Gastrocnemius medialis (tissue), 4 donors: ENCODE measurements around the gene CYGB. TPM values are rescaled to one million over a fixed set of nuclear protein-coding genes. Genes with fewer than 3 reads are reported as not detected.
A peak's percentile ranks its signal among the peaks of the same experiment; 100 is the strongest.

ENCODE experiments used
- ATAC-seq, 2 donors: fragments of 150-250 bp; one replicate each; pipeline ENCODE4 v1.9.1; 2016
- DNase-seq, 2 donors: peaks; one replicate each; pipeline ENCODE4 v3.0.0-alpha.2; 2019
- H3K27ac ChIP-seq, 4 donors: fragments of 200-600 bp; sonication (generic); 1 replicate in 1 of 4; 2 replicates in 3 of 4; pipeline ENCODE4 v1.5.1; 2016 to 2018; ENCODE audit warnings: mild to moderate bottlenecking in 2 of 4, moderate library complexity in 1 of 4
- H3K27me3 ChIP-seq, 3 donors: fragments of 200-600 bp; sonication (generic) in 2 of 3; 1 replicate in 1 of 3; 2 replicates in 2 of 3; pipeline versions ENCODE4 v1.5.1 to v1.6.0; 2016 to 2019; ENCODE audit warnings: mild to moderate bottlenecking in 1 of 3, moderate library complexity in 1 of 3
- H3K36me3 ChIP-seq, 2 donors: fragments of 200-600 bp; sonication (generic) in 1 of 2; one replicate each; pipeline ENCODE4 v1.5.1; 2017 to 2018
- H3K4me1 ChIP-seq, 2 donors: fragments of 200-600 bp; sonication (generic) in 1 of 2; one replicate each; pipeline ENCODE4 v1.5.1; 2016 to 2017; ENCODE audit warnings: mild to moderate bottlenecking in 2 of 2
- H3K4me3 ChIP-seq, 4 donors: fragments of 200-600 bp; sonication (generic) in 3 of 4; 1 replicate in 1 of 4; 2 replicates in 3 of 4; pipeline ENCODE4 v1.5.1; 2016 to 2019; ENCODE audit warnings: mild to moderate bottlenecking in 2 of 4
- H3K9me3 ChIP-seq, 3 donors: fragments of 200-600 bp; sonication (generic) in 2 of 3; 1 replicate in 1 of 3; 2 replicates in 2 of 3; pipeline ENCODE4 v1.5.1; 2016 to 2019
- POLR2A ChIP-seq, 2 donors: fragments of 450-650 bp; IDR thresholded peaks; one replicate each; pipeline ENCODE4 v1.6.1; 2017; ENCODE audit warnings: antibody characterized with exemption in 2 of 2, mild to moderate bottlenecking in 2 of 2, moderate library complexity in 2 of 2
- in situ Hi-C, 4 donors: fragments of 200-750 bp; cut with MboI; loops; one replicate each; pipeline versions ENCODE4 v1.15.0 to v1.8.0; 2017; ENCODE audit warnings: low sequenced_read_pairs in 4 of 4
- intact Hi-C: fragments of 100-400 bp; cut with DNase I; formaldehyde crosslinking; loops from one replicate; pipeline ENCODE4 v1.15.1; 2023; ENCODE audit warnings: low total_unique reads
- total RNA-seq, 4 donors: library from RNA; depleted of rRNA; stranded (reverse); fragments of >200 nt; gene quantifications; one replicate each; pipeline versions ENCODE4 v1.1.0 to v1.2.3, GENCODE V29; 2016
- TF ChIP-seq, protein P1 (sequence below), 5 experiments: fragments of 450-650 bp in 3 of 5; fragments of 200-600 bp in 2 of 5; sonication (generic) in 2 of 5; IDR thresholded peaks in 4 of 5; conservative IDR thresholded peaks in 1 of 5; 1 replicate in 4 of 5; 2 replicates in 1 of 5; pipeline ENCODE4 v1.5.1; 2016 to 2019; ENCODE audit warnings: antibody characterized with exemption in 5 of 5, mild to moderate bottlenecking in 3 of 5, moderate library complexity in 3 of 5

The CYGB gene
- total RNA-seq, result 10 to 100 TPM in 2 of 4 donors, 1 to 10 TPM in 2; 8.1 to 19.7 (median 10.6) TPM

DNA sequence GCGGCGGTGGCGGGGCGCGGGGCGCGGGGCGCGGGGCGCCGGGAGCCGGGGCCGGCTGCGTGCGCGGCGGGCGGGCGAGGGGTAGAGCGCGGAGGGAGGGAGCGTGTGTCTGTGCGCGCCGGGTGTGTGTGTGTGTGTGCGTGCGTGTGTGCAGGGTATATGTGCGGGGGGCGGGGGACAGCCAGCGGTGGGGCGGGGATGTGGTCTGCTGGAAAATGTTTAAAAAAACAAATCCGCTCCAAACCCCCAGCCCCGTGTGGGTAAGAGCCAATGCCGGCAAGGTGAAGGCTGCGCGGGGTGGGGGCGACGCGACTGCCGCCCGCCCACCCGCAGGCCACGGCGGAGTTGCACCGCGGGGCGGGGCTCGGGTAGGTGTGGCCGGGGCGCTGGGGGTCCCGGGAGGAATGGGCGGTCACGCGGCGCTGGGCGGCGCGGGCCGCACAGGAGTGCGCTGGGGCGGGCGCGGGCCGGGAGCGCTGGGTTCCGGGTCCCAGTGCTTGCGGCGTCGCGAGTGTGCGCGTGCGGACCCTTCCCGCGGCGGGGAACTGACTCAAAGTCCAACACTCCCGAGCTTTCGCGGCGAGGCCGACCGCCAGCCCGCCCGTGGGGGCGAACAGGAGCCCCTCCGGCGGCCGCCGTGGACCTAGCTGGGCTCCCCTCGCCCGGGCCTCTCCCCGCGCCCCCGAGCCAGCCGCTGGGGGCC lies at the start of gene CYGB:
Gene CYGB, minus strand, starts transcription at position 132 of the 703 bp plus-strand sequence. CDS start 167 bp downstream, outside the sequence.
- intact Hi-C loops (no loop called here), in situ Hi-C loops (no loop called here)
- DNase-seq, result no peak
- H3K4me1 ChIP-seq, result peaks cover 12 to 24% of the 10 kb centered on the region in 2 donors
- TF ChIP-seq POLR2A (IDR thresholded peaks at IDR 0.05), result peak; percentile 59 to 80
- TF ChIP-seq, protein P1, sequence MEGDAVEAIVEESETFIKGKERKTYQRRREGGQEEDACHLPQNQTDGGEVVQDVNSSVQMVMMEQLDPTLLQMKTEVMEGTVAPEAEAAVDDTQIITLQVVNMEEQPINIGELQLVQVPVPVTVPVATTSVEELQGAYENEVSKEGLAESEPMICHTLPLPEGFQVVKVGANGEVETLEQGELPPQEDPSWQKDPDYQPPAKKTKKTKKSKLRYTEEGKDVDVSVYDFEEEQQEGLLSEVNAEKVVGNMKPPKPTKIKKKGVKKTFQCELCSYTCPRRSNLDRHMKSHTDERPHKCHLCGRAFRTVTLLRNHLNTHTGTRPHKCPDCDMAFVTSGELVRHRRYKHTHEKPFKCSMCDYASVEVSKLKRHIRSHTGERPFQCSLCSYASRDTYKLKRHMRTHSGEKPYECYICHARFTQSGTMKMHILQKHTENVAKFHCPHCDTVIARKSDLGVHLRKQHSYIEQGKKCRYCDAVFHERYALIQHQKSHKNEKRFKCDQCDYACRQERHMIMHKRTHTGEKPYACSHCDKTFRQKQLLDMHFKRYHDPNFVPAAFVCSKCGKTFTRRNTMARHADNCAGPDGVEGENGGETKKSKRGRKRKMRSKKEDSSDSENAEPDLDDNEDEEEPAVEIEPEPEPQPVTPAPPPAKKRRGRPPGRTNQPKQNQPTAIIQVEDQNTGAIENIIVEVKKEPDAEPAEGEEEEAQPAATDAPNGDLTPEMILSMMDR (IDR thresholded peaks at IDR 0.05 in 4 of 5, conservative IDR thresholded peaks at IDR 0.05 in 1 of 5), result no peak
- H3K9me3 ChIP-seq, result no peaks in the 10 kb centered on the region
- H3K4me3 ChIP-seq, result peak within 1 kb of the TSS; percentile 52 to 56 (median 52)
- H3K27ac ChIP-seq, result peak within 1 kb of the TSS; percentile 71 to 90 (median 78)
- no peaks in the 10 kb centered on the region for H3K36me3 ChIP-seq
- no peak for ATAC-seq
- peaks cover 0 to 13% (median 4%) of the 10 kb centered on the region in 3 donors for H3K27me3 ChIP-seq

DNA sequence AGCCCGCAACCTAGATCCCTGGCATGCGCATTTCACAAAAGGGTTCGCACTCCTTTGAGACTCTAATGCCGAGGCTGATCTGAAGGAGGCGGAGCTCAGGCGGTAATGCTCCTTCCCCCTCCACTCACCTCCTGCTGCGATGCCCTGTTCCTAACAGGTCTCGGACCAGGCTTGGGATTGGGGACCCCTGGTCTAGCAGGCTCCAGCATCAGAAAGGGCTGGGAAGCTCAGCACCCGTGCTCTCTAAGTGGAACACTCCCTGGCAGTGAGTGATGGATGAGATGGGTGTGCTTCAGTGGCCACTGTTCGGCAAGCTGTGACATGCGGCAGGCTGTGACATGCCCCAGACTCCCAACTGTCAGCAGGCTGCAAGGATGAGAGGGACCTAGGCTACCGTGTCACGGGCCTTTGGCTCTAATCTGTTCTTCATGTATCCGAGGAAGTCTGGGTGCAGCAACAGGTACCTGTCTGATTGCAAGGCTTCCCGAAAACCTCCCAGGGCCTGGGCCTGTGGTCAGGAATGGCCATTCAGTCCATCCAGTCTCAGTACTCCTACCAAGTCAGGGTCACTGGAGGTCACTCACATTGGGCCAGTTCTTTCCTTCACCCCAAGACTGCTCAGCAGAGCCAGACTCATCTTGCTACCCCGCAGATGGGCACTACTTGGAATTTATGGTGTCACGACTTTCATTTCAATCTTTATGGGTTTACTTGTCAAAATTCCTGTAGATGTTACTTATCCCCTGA lies 49.4 kb upstream of the CYGB start:
- no peaks in the 10 kb centered on the region for H3K36me3 ChIP-seq
- in situ Hi-C loops, result loop anchor here in 1 of 4 donors (10.0 kb wide), 1 partner anchor 62 kb away; no protein-coding TSS in a partner anchor
- ATAC-seq, result no peak
- H3K4me1 ChIP-seq, result peaks cover 0 to 9% of the 10 kb centered on the region in 2 donors
- H3K4me3 ChIP-seq, result no peak overlapping the region
- DNase-seq, result no peak
- intact Hi-C loops, result loop anchor here (1.0 kb wide), 1 partner anchor 64 kb away; no protein-coding TSS in a partner anchor
- TF ChIP-seq, protein P1 (IDR thresholded peaks at IDR 0.05 in 4 of 5, conservative IDR thresholded peaks at IDR 0.05 in 1 of 5), result no peak
- TF ChIP-seq POLR2A (IDR thresholded peaks at IDR 0.05), result no peak
- no peaks in the 10 kb centered on the region for H3K9me3 ChIP-seq
- H3K27me3 ChIP-seq, result peaks cover 0 to 3% (median 0%) of the 10 kb centered on the region in 3 donors
- no peak overlapping the region for H3K27ac ChIP-seq

DNA sequence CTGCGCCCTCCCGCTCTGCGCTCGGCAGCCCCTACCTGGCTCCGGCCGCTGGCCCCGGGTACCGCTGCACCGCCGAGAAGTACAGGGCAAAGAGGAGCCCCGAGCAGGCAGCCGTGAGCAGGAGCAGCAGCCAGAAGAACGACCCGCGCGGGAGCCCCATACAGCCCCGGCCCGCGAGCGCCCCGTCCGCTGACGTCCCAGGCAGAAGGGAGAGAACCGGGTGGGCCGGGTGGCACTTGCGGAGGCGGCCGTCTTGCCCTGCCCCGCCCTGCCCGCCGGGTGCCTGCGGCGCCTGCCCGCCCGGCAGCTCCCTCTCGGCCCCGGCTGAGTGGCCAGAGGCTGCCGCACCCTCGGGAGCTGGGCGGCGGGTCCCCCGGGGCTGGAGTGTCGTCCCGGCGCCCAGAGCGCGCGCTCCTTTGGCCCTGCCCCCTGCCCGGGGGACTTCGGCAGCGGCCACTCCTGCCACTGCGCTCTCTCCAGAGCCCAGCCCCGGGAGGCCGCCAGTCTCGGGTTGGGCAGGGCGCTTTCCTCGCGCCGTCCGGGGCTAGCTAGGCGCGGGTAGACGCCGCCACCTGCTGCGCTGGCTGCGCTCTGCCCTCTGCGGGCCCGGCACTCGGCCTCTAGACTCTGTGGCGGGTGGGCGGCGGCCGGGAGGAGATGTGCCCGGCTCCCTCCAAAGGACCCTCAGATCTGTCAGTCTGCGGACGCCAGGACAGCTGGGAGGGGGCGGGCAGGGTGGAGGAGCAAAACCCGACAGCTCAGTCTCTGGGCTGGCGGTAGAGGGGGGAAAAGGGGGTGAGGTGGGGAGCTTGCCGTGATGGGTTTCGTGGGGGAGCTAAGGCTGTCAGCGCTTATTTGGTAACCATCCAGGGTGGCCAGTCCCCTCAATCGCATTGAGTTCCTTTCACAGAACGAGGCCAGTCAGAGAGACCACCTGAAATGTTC lies 48.4 kb upstream of the CYGB start, which contains the start of gene ST6GALNAC2:
Gene ST6GALNAC2, minus strand, starts transcription at position 212 of the 945 bp plus-strand sequence. Its CDS starts 52 bp downstream, at position 160.
- intact Hi-C loops, result loop anchor here (1.0 kb wide), 2 partner anchors 29 to 63 kb away; no protein-coding TSS in a partner anchor
- H3K4me3 ChIP-seq, result peak within 1 kb of the TSS; percentile 64 to 87 (median 78)
- DNase-seq, result peak; percentile 58 to 73
- ATAC-seq, result peak; percentile 78 to 84
- no peaks in the 10 kb centered on the region for H3K9me3 ChIP-seq
- H3K27ac ChIP-seq, result peak within 1 kb of the TSS; percentile 61 to 84 (median 72)
- H3K4me1 ChIP-seq, result peaks cover 7 to 14% of the 10 kb centered on the region in 2 donors
- TF ChIP-seq, protein P1 (IDR thresholded peaks at IDR 0.05 in 4 of 5, conservative IDR thresholded peaks at IDR 0.05 in 1 of 5), result peak; percentile 67 to 79 (median 75)
- TF ChIP-seq POLR2A (IDR thresholded peaks at IDR 0.05), result peak; percentile 58 to 62
- no peaks in the 10 kb centered on the region for H3K36me3 ChIP-seq
- in situ Hi-C loops, result loop anchor here in 1 of 4 donors (10.0 kb wide), 1 partner anchor 61 kb away; no protein-coding TSS in a partner anchor
- H3K27me3 ChIP-seq, result peaks cover 0 to 3% (median 0%) of the 10 kb centered on the region in 3 donors
